AG08396 (cell line): ENCODE data around the gene TM4SF4.
A peak's percentile ranks its signal among the peaks of the same experiment; 100 is the strongest.

Experiments
- DNase-seq: peaks from one replicate; pipeline ENCODE4 v3.0.0; 2012; ENCODE audit warnings: low spot score, mixed read lengths

Gene TM4SF4

GRCh38 chr3:149455366-149455765 is 19.1 kb upstream of the TM4SF4 start:
- DNase-seq: no peak

GRCh38 chr3:149455989-149456388 is 18.5 kb upstream of the TM4SF4 start:
- no peak for DNase-seq

GRCh38 chr3:149459491-149460059 is 14.9 kb upstream of the TM4SF4 start:
- DNase-seq: no peak

GRCh38 chr3:149460117-149460516 is 14.4 kb upstream of the TM4SF4 start:
- DNase-seq: no peak

- no peak for DNase-seq
These were observed 12.4 kb upstream of the TM4SF4 start for GRCh38 chr3:149462051-149462450.

GRCh38 chr3:149462581-149463011 is 11.9 kb upstream of the TM4SF4 start:
- DNase-seq: peak; percentile 32

- DNase-seq: no peak
These were observed 10.6 kb upstream of the TM4SF4 start for GRCh38 chr3:149463921-149464320.

- DNase-seq: no peak
These were observed 9.8 kb upstream of the TM4SF4 start for GRCh38 chr3:149464542-149465328.

- DNase-seq: no peak
These were observed 9.1 kb upstream of the TM4SF4 start for GRCh38 chr3:149465351-149465883.

GRCh38 chr3:149466192-149466591 is 8.3 kb upstream of the TM4SF4 start:
- DNase-seq: peak; percentile 86

GRCh38 chr3:149468504-149469212 is 5.8 kb upstream of the TM4SF4 start:
- no peak for DNase-seq

GRCh38 chr3:149470381-149470780 is 4.1 kb upstream of the TM4SF4 start:
- no peak for DNase-seq

- no peak for DNase-seq
These were observed 2.3 kb upstream of the TM4SF4 start for GRCh38 chr3:149472030-149472797.

GRCh38 chr3:149473357-149474249 is 894 bp upstream of the TM4SF4 start:
- DNase-seq: peak; percentile 52

- DNase-seq: no peak
These were observed 1.1 kb downstream of the TM4SF4 start for GRCh38 chr3:149475451-149476060.

GRCh38 chr3:149476225-149476624 is 1.7 kb downstream of the TM4SF4 start:
- no peak for DNase-seq

GRCh38 chr3:149479621-149480325 is 5.3 kb downstream of the TM4SF4 start:
- DNase-seq: no peak

GRCh38 chr3:149480326-149481017 is 6.0 kb downstream of the TM4SF4 start:
- peak; percentile 77 for DNase-seq

- no peak for DNase-seq
These were observed 6.6 kb downstream of the TM4SF4 start for GRCh38 chr3:149481056-149481455.
